ENCODE data around the gene RHEB. TPM values are rescaled to one million over a fixed set of nuclear protein-coding genes. Genes with fewer than 3 reads are reported as not detected.
A peak's percentile ranks its signal among the peaks of the same experiment; 100 is the strongest.

The RHEB gene
- 88.2 TPM for total RNA-seq (ENCODE audit: unreplicated experiment)
- long read RNA-seq, transcript RHEB-201 (8 exons, 2,075 nt) = major isoform, 107 of 112 reads
- long read RNA-seq, partial matches to known transcripts = 0 of 112 reads
- long read RNA-seq, other reads (novel, unspliced or antisense) = 4 of 112 reads

- no peaks in the 10 kb centered on the region for H3K36me3 Mint-ChIP-seq (ENCODE audit: unreplicated experiment)
- no peak for TF ChIP-seq CTCF (IDR thresholded peaks at IDR 0.05; ENCODE audit: partially characterized antibody, unreplicated experiment)
- peaks cover 10% of the 10 kb centered on the region for H3K27me3 Mint-ChIP-seq (ENCODE audit: unreplicated experiment)
- peak; percentile 97 for DNase-seq
- peaks cover 20% of the 10 kb centered on the region for H3K9me3 Mint-ChIP-seq (ENCODE audit: unreplicated experiment)
- H3K4me3 Mint-ChIP-seq (ENCODE audit: unreplicated experiment) = peak within 1 kb of the TSS; percentile 100
- H3K27ac Mint-ChIP-seq (ENCODE audit: unreplicated experiment) = peak within 1 kb of the TSS; percentile 94
- H3K4me1 Mint-ChIP-seq (ENCODE audit: low read depth, unreplicated experiment) = peaks cover 17% of the 10 kb centered on the region
These were observed at the start of gene RHEB for GRCh38 chr7:151519765-151520418. TSS of gene RHEB (minus strand) at chr7:151519895. CDS start at chr7:151519511, 384 bp downstream.

GRCh38 chr7:151566897-151567320, 47.2 kb upstream of the RHEB start:
- no peaks in the 10 kb centered on the region for H3K36me3 Mint-ChIP-seq (ENCODE audit: unreplicated experiment)
- no peak overlapping the region for H3K4me3 Mint-ChIP-seq (ENCODE audit: unreplicated experiment)
- no peak for DNase-seq
- no peak overlapping the region for H3K27ac Mint-ChIP-seq (ENCODE audit: unreplicated experiment)
- no peaks in the 10 kb centered on the region for H3K27me3 Mint-ChIP-seq (ENCODE audit: unreplicated experiment)
- H3K9me3 Mint-ChIP-seq (ENCODE audit: unreplicated experiment) = no peaks in the 10 kb centered on the region
- H3K4me1 Mint-ChIP-seq (ENCODE audit: low read depth, unreplicated experiment) = peaks cover 5% of the 10 kb centered on the region
- TF ChIP-seq CTCF (IDR thresholded peaks at IDR 0.05; ENCODE audit: partially characterized antibody, unreplicated experiment) = no peak

GRCh38 chr7:151565541-151565940, 45.8 kb upstream of the RHEB start:
- no peak for TF ChIP-seq CTCF (IDR thresholded peaks at IDR 0.05; ENCODE audit: partially characterized antibody, unreplicated experiment)
- Mint-ChIP-seq H3K4me3 (ENCODE audit: unreplicated experiment) (no peak overlapping the region), H3K36me3 (ENCODE audit: unreplicated experiment) (no peaks in the 10 kb centered on the region), H3K27ac (ENCODE audit: unreplicated experiment) (no peak overlapping the region), H3K27me3 (ENCODE audit: unreplicated experiment) (no peaks in the 10 kb centered on the region), H3K4me1 (ENCODE audit: low read depth, unreplicated experiment) (peaks cover 5% of the 10 kb centered on the region), H3K9me3 (ENCODE audit: unreplicated experiment) (peaks cover under 1% of the 10 kb centered on the region)
- DNase-seq = no peak

GRCh38 chr7:151560243-151560642, 40.5 kb upstream of the RHEB start:
- no peak for DNase-seq
- Mint-ChIP-seq H3K27ac (ENCODE audit: unreplicated experiment) (no peak overlapping the region), H3K36me3 (ENCODE audit: unreplicated experiment) (no peaks in the 10 kb centered on the region), H3K4me1 (ENCODE audit: low read depth, unreplicated experiment) (peaks cover 3% of the 10 kb centered on the region), H3K27me3 (ENCODE audit: unreplicated experiment) (no peaks in the 10 kb centered on the region), H3K4me3 (ENCODE audit: unreplicated experiment) (no peak overlapping the region), H3K9me3 (ENCODE audit: unreplicated experiment) (peaks cover 5% of the 10 kb centered on the region)
- TF ChIP-seq CTCF (IDR thresholded peaks at IDR 0.05; ENCODE audit: partially characterized antibody, unreplicated experiment) = no peak

GRCh38 chr7:151559557-151560183, 40.0 kb upstream of the RHEB start:
- no peak for DNase-seq
- Mint-ChIP-seq H3K36me3 (ENCODE audit: unreplicated experiment) (no peaks in the 10 kb centered on the region), H3K27me3 (ENCODE audit: unreplicated experiment) (no peaks in the 10 kb centered on the region), H3K4me1 (ENCODE audit: low read depth, unreplicated experiment) (peaks cover 3% of the 10 kb centered on the region), H3K4me3 (ENCODE audit: unreplicated experiment) (no peak overlapping the region), H3K27ac (ENCODE audit: unreplicated experiment) (no peak overlapping the region), H3K9me3 (ENCODE audit: unreplicated experiment) (peaks cover 5% of the 10 kb centered on the region)
- TF ChIP-seq CTCF (IDR thresholded peaks at IDR 0.05; ENCODE audit: partially characterized antibody, unreplicated experiment) = no peak

Measured in glutamatergic neuron (in vitro differentiated cells).